Measurements from ENCODE around the gene SEZ6. TPM values are rescaled to one million over a fixed set of nuclear protein-coding genes. Genes with fewer than 3 reads are reported as not detected.

SEZ6 gene
- total RNA-seq, 1 experiment from 2014 or later, result 0.52 TPM

- no peak for DNase-seq (ENCODE audit: low spot score)
Measured at GRCh38 chr17:28906276-28906675, 99.6 kb downstream of the SEZ6 start.

Other genes with a start within 250 kb of the SEZ6 start
- gene FAM222B, start 163.2 kb downstream of the SEZ6 start, total RNA-seq (2014; rRNA removed; shearing (Covaris generic)), result 9.2 and 10.2 TPM in 2 replicates
- 45.1 and 66.6 TPM in 2 replicates for gene ERAL1, start 151.0 kb downstream of the SEZ6 start, total RNA-seq (2014; rRNA removed; shearing (Covaris generic))
- 43.9 and 45.5 TPM in 2 replicates for gene FLOT2, start 108.3 kb downstream of the SEZ6 start, total RNA-seq (2014; rRNA removed; shearing (Covaris generic))
- gene DHRS13, start 103.0 kb downstream of the SEZ6 start, total RNA-seq (2014; rRNA removed; shearing (Covaris generic)), result 12.7 and 13.9 TPM in 2 replicates
- gene PHF12, start 54.5 kb downstream of the SEZ6 start, total RNA-seq (2014; rRNA removed; shearing (Covaris generic)), result 16.0 and 22.3 TPM in 2 replicates
- gene PIPOX, start 37.1 kb upstream of the SEZ6 start, total RNA-seq (2014; rRNA removed; shearing (Covaris generic)), result 1.1 and 1.7 TPM in 2 replicates
- gene MYO18A, start 174.4 kb upstream of the SEZ6 start, total RNA-seq (2014; rRNA removed; shearing (Covaris generic)), result 35.8 and 43.9 TPM in 2 replicates
- not detected in 2 replicates for gene CRYBA1, start 240.8 kb upstream of the SEZ6 start, total RNA-seq (2014; rRNA removed; shearing (Covaris generic))

Data from A172 (cell line).